ENCODE measurements around the gene TMEM80. TPM values are rescaled to one million over a fixed set of nuclear protein-coding genes. Genes with fewer than 3 reads are reported as not detected.

The TMEM80 gene
- total RNA-seq, 6 donors from 2014 or later: 28.6 to 62.9 (median 36.1) TPM

DNA sequence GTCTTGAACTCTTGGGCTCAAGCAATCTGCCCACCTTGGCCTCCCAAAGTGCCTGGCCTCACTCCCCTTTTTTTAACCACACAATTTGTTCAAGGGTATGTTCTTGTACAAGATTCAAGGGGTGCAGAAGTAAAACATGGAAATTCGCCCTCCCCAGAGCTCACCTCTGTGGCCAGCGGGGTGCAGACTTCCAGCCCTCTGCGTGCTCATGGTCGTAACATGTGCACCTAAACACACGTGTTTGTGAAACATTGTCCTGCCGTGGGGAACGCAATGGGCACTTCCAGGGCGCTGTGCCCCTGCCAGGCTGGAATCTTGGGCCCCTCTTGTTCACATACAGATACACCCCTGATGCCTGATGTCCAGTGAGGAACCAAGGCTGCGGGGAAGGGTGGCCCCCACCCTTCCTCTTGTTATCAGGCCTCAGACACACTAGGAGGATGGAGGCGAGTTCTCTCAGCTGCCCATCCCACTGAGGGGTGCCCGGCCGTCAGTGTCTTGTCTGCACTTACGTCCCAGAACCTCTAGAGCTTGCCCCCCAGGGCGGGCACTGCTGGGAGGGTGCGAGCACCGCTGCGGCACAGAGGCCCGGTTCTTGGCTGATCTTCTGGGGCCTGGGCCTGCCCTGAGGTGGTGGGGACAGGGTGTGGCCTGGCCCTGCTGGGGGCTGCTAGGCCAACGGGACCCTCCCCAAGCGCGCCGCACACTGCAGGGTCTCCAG lies 6.3 kb downstream of the TMEM80 start:
- no peak overlapping the region for H3K4me3 ChIP-seq
- H3K36me3 ChIP-seq: peaks cover 0 to 17% (median 15%) of the 10 kb centered on the region in 4 donors
- DNase-seq (no peak), ATAC-seq (ENCODE audit: low FRiP score in 2 of 2) (no peak)
- peak overlapping the region in 1 of 4 donors; percentile 76 for H3K27ac ChIP-seq
- H3K27me3 ChIP-seq: peaks cover 0 to 16% (median 9%) of the 10 kb centered on the region in 4 donors
- no peaks in the 10 kb centered on the region for H3K9me3 ChIP-seq
- H3K4me1 ChIP-seq: peaks cover 34 to 63% (median 53%) of the 10 kb centered on the region in 4 donors
- no peak for TF ChIP-seq EP300 (IDR thresholded peaks at IDR 0.05)
- TF ChIP-seq POLR2AphosphoS5 (IDR thresholded peaks at IDR 0.05): no peak
- TF ChIP-seq POLR2A (IDR thresholded peaks at IDR 0.05): no peak
- WGBS, 2 donors: 93 to 100% methylated on average over 6 to 22 of the region's 22 CpGs

DNA sequence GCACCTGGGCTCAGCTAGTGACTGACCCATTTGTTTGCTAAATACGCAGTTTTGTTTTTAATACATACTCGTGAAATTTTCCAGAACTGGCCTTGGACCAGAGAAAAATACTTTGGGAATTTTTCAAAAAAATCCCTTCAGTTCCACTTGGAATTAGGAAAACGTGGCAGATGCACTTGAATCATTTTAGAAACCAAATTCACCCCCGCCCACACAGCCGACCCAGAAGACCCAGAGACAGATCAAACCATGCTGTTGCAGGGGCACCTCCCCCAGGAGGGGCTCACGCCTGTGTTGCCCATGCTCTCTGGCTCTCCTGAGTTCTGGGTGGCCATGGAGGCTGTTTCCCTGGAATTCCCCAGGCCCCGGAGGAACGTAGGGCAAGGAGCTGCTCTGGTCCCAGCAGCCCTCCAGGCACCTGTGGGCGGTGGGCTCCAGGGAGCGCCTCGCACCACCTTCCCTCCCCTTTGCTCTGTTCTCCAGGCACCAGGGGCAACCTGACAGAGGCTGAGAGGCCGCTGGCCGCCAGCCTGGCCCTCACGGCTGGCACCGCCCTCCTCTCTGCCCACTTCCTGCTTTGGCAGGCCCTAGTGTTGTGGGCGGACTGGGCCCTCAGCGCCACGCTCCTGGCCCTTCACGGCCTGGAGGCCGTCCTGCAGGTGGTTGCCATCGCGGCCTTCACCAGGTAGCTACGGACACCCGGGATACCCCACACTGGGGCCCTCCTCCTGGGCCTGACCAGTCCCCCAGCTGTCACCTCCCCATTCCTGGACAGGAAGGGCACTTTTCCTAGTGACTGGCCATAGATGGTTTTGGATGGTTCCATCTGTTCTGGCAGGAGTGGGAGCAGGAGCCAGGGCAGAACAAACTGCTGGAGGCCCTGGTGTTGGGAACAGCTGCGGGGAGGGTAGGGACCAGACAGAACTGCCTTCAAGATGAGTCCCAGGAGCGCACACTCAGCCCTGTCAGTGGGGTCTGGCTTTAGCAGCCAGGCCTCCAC lies 7.1 kb downstream of the TMEM80 start:
- Histone ChIP-seq H3K9me3 (no peaks in the 10 kb centered on the region), H3K27me3 (peaks cover 0 to 20% (median 10%) of the 10 kb centered on the region in 4 donors), H3K4me1 (peaks cover 32 to 63% (median 52%) of the 10 kb centered on the region in 4 donors), H3K4me3 (no peak overlapping the region), H3K27ac (peak overlapping the region; percentile 43 to 76 (median 62)), H3K36me3 (peaks cover 0 to 17% (median 15%) of the 10 kb centered on the region in 4 donors)
- WGBS, 2 donors: 51 to 65% methylated on average over 10 to 24 of the region's 26 CpGs
- no peak for TF ChIP-seq EP300 (IDR thresholded peaks at IDR 0.05)
- peak in 1 of 2 donors; percentile 38 for TF ChIP-seq POLR2AphosphoS5 (IDR thresholded peaks at IDR 0.05)
- TF ChIP-seq POLR2A (IDR thresholded peaks at IDR 0.05): peak in 1 of 4 donors; percentile 39
- peak; percentile 31 to 77 for ATAC-seq (ENCODE audit: low FRiP score in 2 of 2)
- DNase-seq: peak; percentile 89 to 93

DNA sequence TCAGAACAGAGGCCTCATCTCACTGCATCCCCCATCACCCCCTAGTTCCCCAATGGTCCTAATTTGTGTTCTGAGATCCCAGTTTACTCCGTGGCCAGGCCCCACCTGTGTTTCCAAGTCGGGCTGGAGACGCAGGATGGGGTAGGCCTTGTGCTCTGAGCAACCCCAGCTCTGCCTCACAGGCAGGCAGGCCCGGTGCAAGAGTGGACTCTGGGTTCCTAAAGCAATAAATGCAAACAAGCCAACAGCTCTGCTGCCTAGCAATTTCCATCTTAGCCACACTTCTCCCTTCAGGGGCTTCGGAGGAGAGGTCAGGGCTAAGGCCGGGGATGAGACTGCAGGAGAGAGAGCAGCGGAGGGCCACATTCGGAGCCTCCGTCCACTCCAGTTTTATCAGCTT lies 7.9 kb downstream of the TMEM80 start:
- Histone ChIP-seq H3K4me1 (peaks cover 36 to 64% (median 52%) of the 10 kb centered on the region in 4 donors), H3K27me3 (peaks cover 0 to 20% (median 10%) of the 10 kb centered on the region in 4 donors), H3K4me3 (no peak overlapping the region), H3K27ac (peak overlapping the region; percentile 43 to 76 (median 62)), H3K9me3 (no peaks in the 10 kb centered on the region), H3K36me3 (peaks cover 0 to 17% (median 15%) of the 10 kb centered on the region in 4 donors)
- DNase-seq (no peak), ATAC-seq (ENCODE audit: low FRiP score in 2 of 2) (no peak)
- 91 to 94% methylated on average over 6 to 9 of the region's 9 CpGs for WGBS, 2 donors
- TF ChIP-seq POLR2AphosphoS5 (IDR thresholded peaks at IDR 0.05) (no peak), POLR2A (IDR thresholded peaks at IDR 0.05) (no peak), EP300 (IDR thresholded peaks at IDR 0.05) (no peak)
- TF ChIP-seq, protein P1, sequence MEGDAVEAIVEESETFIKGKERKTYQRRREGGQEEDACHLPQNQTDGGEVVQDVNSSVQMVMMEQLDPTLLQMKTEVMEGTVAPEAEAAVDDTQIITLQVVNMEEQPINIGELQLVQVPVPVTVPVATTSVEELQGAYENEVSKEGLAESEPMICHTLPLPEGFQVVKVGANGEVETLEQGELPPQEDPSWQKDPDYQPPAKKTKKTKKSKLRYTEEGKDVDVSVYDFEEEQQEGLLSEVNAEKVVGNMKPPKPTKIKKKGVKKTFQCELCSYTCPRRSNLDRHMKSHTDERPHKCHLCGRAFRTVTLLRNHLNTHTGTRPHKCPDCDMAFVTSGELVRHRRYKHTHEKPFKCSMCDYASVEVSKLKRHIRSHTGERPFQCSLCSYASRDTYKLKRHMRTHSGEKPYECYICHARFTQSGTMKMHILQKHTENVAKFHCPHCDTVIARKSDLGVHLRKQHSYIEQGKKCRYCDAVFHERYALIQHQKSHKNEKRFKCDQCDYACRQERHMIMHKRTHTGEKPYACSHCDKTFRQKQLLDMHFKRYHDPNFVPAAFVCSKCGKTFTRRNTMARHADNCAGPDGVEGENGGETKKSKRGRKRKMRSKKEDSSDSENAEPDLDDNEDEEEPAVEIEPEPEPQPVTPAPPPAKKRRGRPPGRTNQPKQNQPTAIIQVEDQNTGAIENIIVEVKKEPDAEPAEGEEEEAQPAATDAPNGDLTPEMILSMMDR (IDR thresholded peaks at IDR 0.05): no peak

DNA sequence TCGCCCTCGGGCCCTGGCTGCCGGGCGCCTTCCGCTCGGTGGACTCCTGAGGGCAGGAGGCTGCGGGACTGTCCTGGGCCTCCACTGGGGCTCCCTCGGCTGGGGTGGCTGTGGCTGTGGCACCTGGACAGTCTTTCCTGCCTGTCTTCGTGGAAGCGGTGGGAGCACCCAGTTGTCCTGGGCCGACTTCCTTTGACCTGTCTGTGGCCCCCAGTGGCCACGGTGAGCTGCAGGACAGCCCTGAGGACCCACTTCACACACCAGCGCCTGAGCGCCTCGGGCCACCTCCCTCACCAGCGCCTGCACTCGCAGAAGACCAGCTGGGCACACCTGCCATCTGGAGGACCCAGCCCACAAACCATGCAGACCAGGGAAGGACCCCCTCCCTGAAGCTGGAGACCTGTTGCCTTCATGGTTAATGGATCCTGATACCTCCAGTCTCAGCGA lies 8.6 kb downstream of the TMEM80 start:
- no peak overlapping the region for H3K4me3 ChIP-seq

More for the DNA sequence above, 8.6 kb downstream of the TMEM80 start:
- H3K9me3 ChIP-seq: no peaks in the 10 kb centered on the region
- peaks cover 0 to 17% (median 12%) of the 10 kb centered on the region in 4 donors for H3K36me3 ChIP-seq
- no peak for ATAC-seq (ENCODE audit: low FRiP score in 2 of 2)
- WGBS, 2 donors: 88 to 90% methylated on average over 7 to 11 of the region's 18 CpGs
- DNase-seq: no peak
- peak overlapping the region; percentile 75 to 86 (median 81) for H3K27ac ChIP-seq
- H3K27me3 ChIP-seq: peaks cover 0 to 20% (median 10%) of the 10 kb centered on the region in 4 donors
- TF ChIP-seq POLR2AphosphoS5 (IDR thresholded peaks at IDR 0.05) (no peak), EP300 (IDR thresholded peaks at IDR 0.05) (no peak), POLR2A (IDR thresholded peaks at IDR 0.05) (no peak)
- TF ChIP-seq, protein P1 (IDR thresholded peaks at IDR 0.05): no peak
- H3K4me1 ChIP-seq: peaks cover 36 to 67% (median 52%) of the 10 kb centered on the region in 4 donors
